Glutamatergic neuron (in vitro differentiated cells): ENCODE data around the gene HSPG2. TPM values are rescaled to one million over a fixed set of nuclear protein-coding genes. Genes with fewer than 3 reads are reported as not detected.
"Not testable (repeated sequence)": the region's sequence is repeated elsewhere in the genome, so short reads cannot be mapped to it uniquely, and the experiment has no call there.

Source experiments
- DNase-seq: peaks from one replicate; pipeline ENCODE4 v3.0.0; 2022
- H3K27ac Mint-ChIP-seq: one replicate; pipeline ENCODE4 v1.8.0; 2020; ENCODE audit warnings: mild to moderate bottlenecking, mixed read lengths, inconsistent platforms; ENCODE audit not compliant: unreplicated experiment
- H3K27me3 Mint-ChIP-seq: one replicate; pipeline ENCODE4 v1.8.0; 2020; ENCODE audit warnings: mild to moderate bottlenecking, moderate library complexity, mixed read lengths, inconsistent platforms; ENCODE audit not compliant: unreplicated experiment
- H3K36me3 Mint-ChIP-seq: one replicate; pipeline ENCODE4 v1.8.0; 2020; ENCODE audit warnings: mild to moderate bottlenecking, mixed read lengths, inconsistent platforms; ENCODE audit not compliant: unreplicated experiment
- H3K4me1 Mint-ChIP-seq: one replicate; pipeline ENCODE4 v1.8.0; 2020; ENCODE audit warnings: mild to moderate bottlenecking, low read depth, mixed read lengths, inconsistent platforms; ENCODE audit not compliant: unreplicated experiment
- H3K4me3 Mint-ChIP-seq: one replicate; pipeline ENCODE4 v1.8.0; 2020; ENCODE audit warnings: mild to moderate bottlenecking, mixed read lengths, inconsistent platforms; ENCODE audit not compliant: unreplicated experiment
- H3K9me3 Mint-ChIP-seq: one replicate; pipeline ENCODE4 v1.8.0; 2020; ENCODE audit warnings: mild to moderate bottlenecking, moderate library complexity, mixed read lengths, inconsistent platforms; ENCODE audit not compliant: unreplicated experiment
- total RNA-seq: library from RNA; stranded (reverse); fragmentation: NEBNext Ultra II Directional; extraction: Animal tissue kit (Norgen Biotek cat#: 25700); gene quantifications from one replicate; pipeline ENCODE4 v1.2.1, GENCODE V29; 2021; ENCODE audit not compliant: unreplicated experiment
- TF ChIP-seq, protein P1 (sequence below): fragments of 200-600 bp; sonication (generic); IDR thresholded peaks from one replicate; pipeline ENCODE4 v1.5.0; 2021; ENCODE audit not compliant: partially characterized antibody, unreplicated experiment

Gene HSPG2
- total RNA-seq, 1 donor from 2014 or later: 3.3 TPM

DNA sequence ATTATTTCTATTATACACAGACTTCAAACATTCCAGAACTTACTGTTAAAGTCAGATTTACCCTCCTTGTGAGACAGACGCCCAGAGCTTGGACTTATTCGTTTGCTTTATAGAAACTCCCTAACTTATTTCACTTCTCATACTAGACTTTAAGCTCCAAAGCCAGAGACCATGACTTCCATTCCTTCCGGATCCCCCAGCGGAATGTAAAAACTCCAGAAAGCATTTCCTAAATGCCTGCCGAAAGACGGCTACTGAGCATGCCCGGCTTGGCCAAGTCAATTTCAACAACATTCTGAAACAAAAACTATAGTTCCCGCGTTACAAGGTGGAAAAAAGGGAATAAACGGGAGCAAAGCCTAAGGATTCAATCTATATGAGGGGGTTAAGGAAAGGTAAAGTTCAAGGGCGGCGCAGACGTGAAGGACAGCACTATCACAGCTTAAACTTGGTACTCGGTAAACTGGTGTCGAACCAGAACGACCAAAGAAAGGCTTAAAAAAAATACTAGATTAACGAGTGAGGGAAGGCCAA is 155.2 kb downstream of the HSPG2 start:
- no peak for DNase-seq
- H3K4me1 Mint-ChIP-seq: peaks cover 5% of the 10 kb centered on the region
- peak overlapping the region; percentile 98 for H3K4me3 Mint-ChIP-seq
- H3K27me3 Mint-ChIP-seq: peaks cover 5% of the 10 kb centered on the region
- H3K36me3 Mint-ChIP-seq: no peaks in the 10 kb centered on the region
- peak overlapping the region; percentile 60 for H3K27ac Mint-ChIP-seq
- TF ChIP-seq, protein P1, sequence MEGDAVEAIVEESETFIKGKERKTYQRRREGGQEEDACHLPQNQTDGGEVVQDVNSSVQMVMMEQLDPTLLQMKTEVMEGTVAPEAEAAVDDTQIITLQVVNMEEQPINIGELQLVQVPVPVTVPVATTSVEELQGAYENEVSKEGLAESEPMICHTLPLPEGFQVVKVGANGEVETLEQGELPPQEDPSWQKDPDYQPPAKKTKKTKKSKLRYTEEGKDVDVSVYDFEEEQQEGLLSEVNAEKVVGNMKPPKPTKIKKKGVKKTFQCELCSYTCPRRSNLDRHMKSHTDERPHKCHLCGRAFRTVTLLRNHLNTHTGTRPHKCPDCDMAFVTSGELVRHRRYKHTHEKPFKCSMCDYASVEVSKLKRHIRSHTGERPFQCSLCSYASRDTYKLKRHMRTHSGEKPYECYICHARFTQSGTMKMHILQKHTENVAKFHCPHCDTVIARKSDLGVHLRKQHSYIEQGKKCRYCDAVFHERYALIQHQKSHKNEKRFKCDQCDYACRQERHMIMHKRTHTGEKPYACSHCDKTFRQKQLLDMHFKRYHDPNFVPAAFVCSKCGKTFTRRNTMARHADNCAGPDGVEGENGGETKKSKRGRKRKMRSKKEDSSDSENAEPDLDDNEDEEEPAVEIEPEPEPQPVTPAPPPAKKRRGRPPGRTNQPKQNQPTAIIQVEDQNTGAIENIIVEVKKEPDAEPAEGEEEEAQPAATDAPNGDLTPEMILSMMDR: no peak
- H3K9me3 Mint-ChIP-seq: peaks cover 14% of the 10 kb centered on the region

DNA sequence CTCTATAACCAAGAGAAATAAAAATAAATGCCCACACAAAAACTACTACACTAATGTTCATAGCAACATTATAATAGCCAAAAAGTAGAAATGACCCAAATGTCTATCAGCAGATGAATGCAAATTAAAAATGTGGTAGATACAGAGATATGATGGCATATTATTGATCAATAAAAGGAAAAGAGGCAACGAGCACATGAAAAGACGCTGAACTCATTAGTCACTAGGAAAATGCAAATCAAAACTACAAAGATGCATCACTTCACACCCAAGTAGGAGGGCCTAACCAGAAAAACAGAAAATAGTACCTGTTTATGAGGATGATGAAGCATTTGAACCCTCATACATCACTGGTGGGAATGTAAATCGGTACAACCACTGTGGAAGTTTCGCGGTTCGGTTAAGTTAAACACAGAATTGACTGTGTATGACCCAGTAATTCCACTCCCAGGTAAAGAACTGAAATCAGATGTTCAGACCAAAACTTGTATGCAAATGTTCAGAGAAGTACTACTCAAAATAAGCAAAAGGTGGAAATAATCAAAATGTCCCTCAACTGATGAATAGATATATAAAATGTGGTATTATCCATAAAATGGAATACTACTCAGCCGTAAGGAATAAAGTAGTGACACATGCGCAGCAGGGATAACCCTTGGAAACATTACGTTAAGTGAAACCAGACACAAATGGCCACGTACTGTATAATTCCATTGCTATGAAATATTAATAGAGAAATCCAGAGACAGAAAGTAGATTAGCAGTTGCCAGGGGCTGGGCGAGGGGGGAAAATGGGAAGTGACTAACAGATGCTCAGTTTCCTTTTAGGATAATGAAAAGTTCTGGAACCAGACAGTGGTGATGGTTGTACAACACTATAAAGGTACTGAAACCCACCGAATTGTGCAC is 157.2 kb downstream of the HSPG2 start:
- TF ChIP-seq, protein P1: no peak
- no peak overlapping the region for H3K27ac Mint-ChIP-seq
- peaks cover 14% of the 10 kb centered on the region for H3K9me3 Mint-ChIP-seq

DNA sequence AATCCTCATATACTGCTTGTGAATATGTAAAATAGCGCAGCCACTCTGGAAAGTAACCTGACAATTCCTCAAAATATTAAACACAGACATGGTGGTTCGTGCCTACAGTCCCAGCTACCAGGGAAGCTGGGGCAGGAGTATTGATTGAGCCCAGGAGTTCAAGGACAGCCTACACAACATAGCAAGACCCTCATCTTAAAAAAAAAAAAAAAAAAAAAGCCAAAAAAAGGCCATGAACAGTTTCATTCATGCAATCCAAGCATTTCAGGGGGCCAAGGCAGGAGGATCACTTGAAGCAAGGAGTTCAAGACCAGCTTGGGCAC is 158.7 kb downstream of the HSPG2 start:
- Mint-ChIP-seq H3K4me1 (peaks cover 5% of the 10 kb centered on the region), H3K27ac (no peak overlapping the region), H3K27me3 (peaks cover 5% of the 10 kb centered on the region), H3K4me3 (no peak overlapping the region), H3K36me3 (no peaks in the 10 kb centered on the region), H3K9me3 (peaks cover 10% of the 10 kb centered on the region)
- no peak for DNase-seq
- TF ChIP-seq, protein P1: no peak

More for the DNA sequence above, 157.2 kb downstream of the HSPG2 start:
- Mint-ChIP-seq H3K27me3 (peaks cover 5% of the 10 kb centered on the region), H3K4me3 (no peak overlapping the region), H3K4me1 (peaks cover 5% of the 10 kb centered on the region), H3K36me3 (no peaks in the 10 kb centered on the region)
- no peak for DNase-seq

DNA sequence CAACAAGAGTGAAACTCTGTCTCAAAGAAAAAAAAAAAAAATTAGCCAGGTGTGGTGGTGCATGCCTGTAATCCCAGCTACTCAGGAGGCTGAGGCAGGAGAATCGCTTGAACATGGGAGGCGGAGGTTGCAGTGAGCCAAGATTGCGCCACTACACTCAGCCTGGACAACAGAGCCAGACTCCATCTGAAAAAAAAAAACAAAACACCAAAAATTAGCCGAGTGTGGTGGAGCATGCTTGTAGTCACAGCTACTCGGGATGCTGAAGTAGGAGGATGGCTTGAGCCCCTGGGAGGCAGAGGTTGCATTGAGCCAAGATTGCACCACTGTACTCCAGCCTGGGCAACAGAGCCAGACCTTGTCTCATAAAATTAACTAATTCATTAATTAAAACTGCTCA is 160.2 kb downstream of the HSPG2 start:
- H3K36me3 Mint-ChIP-seq, H3K4me3 Mint-ChIP-seq, H3K27me3 Mint-ChIP-seq, H3K27ac Mint-ChIP-seq, H3K9me3 Mint-ChIP-seq, H3K4me1 Mint-ChIP-seq, DNase-seq: not testable (repeated sequence)

DNA sequence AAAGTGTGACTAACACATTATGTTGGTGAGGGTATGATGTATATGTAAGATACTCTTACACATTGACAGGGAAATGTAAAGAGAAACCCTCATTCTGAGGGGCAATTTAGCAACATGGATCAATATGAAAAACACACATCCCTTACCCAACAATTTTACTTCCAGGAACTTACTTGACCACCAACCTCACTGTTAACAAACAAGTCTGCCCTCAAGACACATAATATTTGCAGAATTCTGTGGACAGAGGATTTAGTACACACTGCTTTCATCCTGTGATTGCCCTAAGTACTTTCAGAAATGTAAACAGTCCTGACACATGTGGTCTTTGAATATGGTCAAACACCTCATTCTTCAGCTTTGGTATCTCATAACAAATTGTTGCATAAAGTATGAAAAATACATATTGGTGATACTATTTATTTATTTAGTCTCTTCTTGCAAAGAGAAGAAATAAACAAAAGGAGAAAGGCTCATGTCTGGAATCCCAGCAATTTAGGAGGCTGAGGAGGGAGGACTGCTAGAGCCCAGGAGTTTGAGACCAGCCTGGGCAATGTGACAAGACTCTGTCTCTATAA is 161.0 kb downstream of the HSPG2 start:
- TF ChIP-seq, protein P1: no peak
- Mint-ChIP-seq H3K4me3 (no peak overlapping the region), H3K9me3 (no peaks in the 10 kb centered on the region), H3K4me1 (no peaks in the 10 kb centered on the region), H3K36me3 (no peaks in the 10 kb centered on the region), H3K27me3 (peaks cover 2% of the 10 kb centered on the region), H3K27ac (no peak overlapping the region)
- no peak for DNase-seq
